ENCODE data around the gene REM2.

GRCh38 chr14:22841311-22841710 is 41.7 kb upstream of the REM2 start:
- TF ChIP-seq POLR2A (IDR thresholded peaks at IDR 0.05) (no peak), CTCF (IDR thresholded peaks at IDR 0.05) (no peak), EP300 (IDR thresholded peaks at IDR 0.05) (no peak)
